ENCODE data around the gene HYAL2.

Gene HYAL2

DNA sequence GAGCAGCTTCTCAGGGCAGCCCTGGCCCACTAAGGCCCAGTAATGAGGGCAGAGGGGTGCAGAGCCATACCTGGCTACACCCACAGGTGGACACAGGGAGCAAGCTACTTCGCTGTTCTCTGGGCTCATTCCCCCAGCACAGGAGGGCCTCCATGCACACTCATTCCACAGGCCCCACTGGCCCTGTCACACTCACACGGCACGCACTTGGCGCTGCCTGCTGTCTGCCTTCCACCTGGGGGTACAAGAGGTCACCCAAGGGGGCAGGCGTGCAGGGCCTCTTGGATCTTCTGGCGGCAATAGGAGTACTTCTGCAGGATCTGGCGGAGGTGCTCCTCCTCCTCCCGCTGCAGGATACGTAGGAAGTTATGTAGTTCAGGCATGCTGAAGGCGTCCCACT is 7.8 kb upstream of the HYAL2 start:
- DNase-seq (ENCODE audit: low read depth in 2 of 2): no peak

DNA sequence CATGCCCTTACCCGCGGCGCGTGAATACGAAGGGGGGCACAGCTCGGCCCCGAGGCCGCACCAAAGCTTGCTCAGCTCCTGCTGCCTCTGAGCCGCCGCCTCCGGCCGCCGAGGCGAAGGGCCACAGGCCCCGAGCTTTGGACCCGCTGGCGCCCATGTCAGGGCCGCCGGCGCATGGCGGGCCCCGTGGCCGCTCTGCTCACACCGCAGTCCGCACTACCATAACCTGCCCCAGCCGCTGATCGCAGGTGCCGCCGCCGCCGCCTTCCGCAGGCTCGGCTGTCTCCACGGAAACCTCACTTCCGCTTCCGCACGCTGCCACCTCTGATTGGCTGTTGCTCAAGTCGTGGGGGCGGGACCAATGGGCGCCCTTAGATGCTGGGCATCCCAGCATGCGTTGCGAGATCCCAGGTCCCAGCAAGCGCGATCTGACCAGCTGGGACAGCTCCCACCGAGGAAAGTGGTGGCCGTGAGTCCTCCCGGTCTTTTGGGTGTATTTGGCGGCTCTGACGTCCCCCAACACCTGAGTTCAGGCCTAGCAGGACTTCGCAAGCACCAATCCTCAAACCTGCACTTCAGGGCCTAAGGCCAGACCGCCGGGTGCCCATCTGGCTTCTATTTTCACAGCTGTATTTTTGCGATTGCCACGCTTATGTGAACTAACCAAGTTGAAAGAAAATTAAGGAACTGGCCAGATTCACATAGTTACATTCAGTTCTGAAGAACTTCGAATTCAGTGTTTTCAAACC is 5.6 kb upstream of the HYAL2 start, which contains the start of gene TUSC2:
Gene TUSC2, minus strand, starts transcription at position 281 of the 749 bp plus-strand sequence. Its CDS starts 124 bp downstream, at position 157.
- DNase-seq (ENCODE audit: low read depth in 2 of 2): peak; percentile 90 to 92

DNA sequence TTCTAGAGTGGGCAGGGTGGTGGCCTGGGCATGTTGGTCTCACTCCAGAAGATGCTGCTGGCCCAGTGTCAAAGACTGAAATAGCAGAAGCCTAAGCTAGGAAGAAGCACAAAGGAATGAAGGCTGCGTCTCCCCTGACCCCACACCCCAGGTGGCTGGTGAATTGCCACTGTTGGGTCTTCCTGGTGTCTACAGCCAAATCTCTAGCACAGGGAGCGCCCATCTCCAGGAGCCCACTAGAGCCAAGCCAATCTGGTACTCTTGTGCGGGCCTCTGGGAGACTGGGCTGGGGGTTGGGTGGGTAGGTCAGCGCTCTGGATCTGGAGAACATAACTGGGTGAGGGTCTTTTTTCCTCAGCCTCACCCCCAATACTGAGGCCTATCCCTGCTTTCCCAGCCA is 4.6 kb upstream of the HYAL2 start:
- no peak for DNase-seq (ENCODE audit: low read depth in 2 of 2)

DNA sequence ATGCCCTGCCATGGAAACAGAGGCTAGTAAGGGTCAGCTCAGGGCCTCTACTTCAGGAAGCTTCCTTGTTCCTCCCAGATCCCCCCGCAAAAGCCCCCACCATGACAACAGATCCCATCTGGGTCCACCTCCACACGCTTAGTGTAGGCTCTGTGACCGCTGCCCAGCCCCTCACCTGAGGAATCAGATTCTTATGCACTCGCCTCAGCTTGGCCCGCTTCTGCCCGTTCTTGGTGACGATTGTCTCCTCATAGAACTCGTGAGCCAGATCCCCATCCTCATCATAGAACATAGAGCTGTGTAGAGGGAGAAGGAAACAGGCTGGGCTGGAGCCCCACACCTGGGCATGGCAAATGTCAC is 3.6 kb upstream of the HYAL2 start:
- DNase-seq (ENCODE audit: low read depth in 2 of 2): no peak

DNA sequence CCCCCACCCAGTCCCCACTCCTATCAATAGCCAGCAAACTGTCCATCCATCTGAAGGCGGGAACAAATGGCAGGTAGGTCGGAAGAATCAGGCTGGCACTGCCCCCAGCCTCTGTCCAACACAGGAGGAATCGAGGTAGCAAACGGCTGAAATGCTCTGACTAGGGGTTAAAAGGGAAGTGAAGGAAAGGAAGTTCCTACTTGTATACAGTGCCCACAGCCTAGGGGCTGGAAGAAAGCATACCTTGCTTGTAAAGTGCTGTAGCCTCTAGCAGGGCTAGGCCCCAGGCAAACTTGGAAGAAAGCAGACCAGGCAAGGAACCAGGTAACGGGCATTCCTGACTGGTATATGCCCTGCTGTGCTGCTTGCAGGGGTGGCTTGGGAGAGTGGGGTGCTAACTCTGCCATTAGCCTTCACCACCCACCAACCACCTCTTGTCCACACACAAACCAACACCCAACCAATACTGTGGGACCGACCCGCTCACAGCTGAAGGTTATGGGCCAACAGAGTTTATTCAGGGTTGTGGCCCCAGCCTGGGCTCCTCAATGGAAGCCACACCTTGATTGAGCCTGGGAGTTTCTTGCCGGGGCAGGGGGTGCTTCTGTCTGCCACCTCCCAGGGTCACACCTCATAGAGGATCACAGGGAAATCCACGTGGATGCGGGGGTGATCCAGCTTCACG is 3.1 kb upstream of the HYAL2 start:
- DNase-seq (ENCODE audit: low read depth in 2 of 2): no peak

DNA sequence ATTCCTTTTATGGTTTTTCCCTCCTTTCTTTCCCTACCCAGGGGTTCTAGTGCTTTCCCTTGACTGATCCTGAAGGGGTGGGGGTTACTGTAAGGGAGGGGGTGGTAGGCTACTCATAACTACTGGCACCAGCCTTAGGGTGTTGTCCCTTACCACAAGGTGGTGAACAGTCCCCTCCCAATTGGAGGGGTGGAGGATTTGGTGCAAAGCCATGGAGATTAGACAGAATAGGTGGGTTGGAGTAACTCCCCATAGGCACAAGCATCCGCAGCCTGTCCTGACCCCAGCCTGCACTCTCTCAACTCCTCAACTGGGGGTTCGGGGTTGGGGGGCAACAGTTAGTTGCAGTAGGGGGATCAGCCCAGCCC is 2.6 kb upstream of the HYAL2 start:
- DNase-seq (ENCODE audit: low read depth in 2 of 2): no peak

DNA sequence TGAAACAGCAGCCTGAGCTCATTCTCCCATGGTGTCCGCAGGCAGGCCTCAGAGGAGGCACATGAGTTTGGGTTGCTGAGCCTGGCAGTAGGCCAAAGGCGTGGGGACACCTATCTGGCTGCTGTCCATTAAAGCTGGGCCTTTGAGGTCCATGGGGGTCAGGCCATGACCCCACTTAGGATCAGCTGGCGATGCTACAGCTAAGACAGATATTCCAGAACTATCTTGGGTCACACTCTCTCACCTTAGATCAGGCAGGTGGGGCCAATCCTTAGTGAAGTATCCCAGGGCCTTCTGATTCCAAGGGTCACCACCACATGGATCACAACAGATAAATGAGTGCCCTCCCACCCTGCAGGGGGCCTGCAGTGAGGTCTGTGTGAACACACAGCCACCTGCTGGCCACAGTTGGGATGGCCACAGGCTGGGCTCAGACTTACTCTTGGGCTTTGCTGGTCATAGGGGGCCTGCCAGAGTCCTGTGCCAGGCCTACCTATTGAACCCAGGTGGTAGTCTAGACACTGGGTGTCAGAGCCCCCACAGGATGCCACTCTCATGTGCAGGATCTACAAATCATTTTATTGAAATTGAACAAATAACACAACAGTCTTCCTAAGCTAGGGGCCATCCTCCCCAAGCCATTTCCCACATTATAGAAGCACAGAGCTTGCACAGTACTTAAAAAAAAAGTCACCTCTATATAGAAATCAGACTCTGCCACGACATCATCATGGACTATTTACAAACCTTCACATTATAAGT is 2.0 kb upstream of the HYAL2 start:
- DNase-seq (ENCODE audit: low read depth in 2 of 2): no peak

DNA sequence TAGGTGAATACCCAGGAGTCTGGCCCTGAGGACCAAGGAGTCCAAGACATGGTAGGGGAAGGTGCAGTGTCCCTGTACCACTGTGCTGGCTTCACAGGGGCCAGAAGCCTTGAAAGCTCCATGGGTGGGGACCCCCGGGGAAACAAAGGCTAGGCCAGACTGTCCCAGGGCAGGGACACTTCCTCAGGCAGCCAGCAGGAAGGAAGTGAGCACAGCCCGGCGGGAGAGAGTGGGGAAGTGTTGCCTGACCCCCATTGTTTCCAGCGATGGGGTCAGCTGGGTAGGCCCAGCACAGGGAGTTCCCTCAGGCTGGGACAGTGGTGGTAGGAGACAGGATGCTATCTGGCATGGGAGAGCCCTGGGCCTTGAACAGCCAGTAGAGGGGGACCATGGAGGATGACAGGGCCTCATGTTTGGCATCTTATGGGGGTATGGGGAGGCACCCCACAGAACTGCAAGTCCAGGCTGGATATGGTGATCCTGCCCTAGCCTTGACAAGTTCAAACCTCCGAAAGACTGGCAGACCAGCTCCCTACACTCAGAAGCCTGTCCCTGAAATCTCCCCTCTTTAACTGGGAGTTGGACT is 1.2 kb upstream of the HYAL2 start:
- no peak for DNase-seq (ENCODE audit: low read depth in 2 of 2)

DNA sequence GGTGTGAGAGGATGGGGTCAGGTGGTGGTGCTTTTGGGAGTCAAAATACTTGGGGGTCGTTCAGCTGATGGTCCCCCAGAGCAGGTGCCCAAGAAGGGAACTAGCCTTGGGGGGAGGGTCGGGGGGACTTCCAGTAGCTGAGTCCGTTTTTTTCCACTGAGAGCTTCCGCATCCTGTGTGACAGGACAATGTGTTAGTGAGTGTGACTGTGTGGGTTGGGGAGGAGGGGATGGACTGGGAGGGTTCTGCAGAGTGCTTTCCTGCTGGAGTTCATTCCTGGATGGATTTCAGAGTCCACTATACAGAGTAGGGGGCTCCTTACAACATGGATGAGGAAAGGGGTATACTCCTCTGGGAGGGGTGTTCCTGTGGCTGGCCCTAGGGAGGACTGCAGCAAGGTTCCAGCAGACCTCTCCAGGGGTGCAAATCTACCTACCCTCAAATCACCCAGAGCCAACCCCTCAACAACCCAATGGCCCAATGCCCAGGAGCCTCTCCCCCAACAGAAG is 601 bp upstream of the HYAL2 start:
- no peak for DNase-seq (ENCODE audit: low read depth in 2 of 2)

DNA sequence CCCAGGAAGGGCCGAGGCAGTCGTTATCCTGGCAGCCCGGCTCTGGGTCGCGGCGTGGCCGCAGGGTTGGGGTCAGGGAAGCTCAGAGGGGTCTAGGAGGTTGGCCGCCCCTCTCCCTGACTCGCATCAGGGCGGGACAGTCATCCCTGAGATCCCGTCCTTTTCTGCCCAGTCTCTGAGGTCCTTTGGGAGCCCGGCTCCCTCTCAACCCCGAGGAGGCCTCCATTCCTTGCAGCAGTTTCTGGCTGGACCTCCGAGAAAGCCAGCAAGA is 495 bp downstream of the HYAL2 start:
- DNase-seq (ENCODE audit: low read depth in 2 of 2): no peak

DNA sequence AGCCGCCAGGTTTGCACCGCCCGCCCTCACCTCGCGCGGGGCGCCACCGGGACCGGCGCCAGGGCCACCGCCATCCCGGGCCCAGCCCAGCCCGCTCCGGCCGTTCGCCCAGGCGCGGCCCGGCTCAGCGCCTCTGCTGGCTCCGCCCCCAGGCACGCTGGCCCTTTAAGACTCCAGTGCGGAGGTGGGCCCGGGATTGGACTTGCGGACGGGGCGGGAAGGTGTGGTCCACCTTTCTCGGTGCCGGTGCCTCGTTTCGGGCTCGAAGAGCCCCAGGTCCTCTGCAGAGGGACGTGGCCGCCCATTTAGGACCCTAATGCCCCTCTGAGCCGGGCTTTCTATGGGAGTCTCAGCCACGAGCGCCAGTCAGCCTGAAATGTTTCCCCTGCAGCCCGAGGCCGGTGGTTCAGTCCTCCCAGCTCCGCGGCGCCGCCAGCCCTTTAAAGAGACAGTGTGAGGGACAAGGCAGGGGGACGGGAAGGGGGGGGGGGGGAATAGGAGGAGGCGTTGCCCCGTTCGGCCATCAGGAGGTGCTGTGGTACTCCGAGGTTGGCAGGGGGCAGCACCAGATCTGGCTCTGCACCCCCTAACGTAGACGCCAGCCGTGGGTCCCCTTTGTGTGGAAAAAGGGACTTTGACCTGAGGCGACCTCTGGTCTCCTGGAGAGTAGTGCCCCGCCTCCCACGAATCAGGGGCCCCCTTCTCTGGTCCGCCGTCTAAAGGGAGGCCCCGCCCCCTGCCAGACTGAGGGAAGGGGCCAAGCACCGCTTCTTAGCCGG is 1.0 kb downstream of the HYAL2 start:
- DNase-seq (ENCODE audit: low read depth in 2 of 2): peak; percentile 66 to 77

DNA sequence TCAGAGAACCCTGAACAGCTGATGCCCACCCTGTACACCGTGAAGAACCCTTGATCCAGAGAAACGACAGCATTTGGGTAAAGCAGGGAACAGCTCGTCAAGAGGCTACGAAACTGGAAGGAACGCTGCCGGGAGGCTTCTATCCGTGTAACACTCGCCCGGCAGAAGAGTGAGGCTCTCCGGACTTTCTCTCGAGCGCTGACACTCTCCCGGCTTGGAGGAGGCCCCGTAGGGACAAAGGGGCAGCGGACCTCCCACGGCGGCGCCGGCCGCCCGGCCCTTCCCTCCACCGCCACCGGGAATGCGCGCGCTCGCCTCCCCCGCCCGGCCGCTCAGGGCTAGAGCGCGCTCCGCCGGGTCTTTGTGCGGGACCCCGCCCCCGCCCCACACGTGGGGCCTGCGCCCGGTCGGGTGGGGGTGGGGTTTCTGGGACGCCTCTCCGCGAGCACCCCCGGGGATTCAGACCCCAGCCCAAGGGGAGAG is 1.7 kb downstream of the HYAL2 start:
- peak in 1 of 2 donors; percentile 67 for DNase-seq (ENCODE audit: low read depth in 2 of 2)

DNA sequence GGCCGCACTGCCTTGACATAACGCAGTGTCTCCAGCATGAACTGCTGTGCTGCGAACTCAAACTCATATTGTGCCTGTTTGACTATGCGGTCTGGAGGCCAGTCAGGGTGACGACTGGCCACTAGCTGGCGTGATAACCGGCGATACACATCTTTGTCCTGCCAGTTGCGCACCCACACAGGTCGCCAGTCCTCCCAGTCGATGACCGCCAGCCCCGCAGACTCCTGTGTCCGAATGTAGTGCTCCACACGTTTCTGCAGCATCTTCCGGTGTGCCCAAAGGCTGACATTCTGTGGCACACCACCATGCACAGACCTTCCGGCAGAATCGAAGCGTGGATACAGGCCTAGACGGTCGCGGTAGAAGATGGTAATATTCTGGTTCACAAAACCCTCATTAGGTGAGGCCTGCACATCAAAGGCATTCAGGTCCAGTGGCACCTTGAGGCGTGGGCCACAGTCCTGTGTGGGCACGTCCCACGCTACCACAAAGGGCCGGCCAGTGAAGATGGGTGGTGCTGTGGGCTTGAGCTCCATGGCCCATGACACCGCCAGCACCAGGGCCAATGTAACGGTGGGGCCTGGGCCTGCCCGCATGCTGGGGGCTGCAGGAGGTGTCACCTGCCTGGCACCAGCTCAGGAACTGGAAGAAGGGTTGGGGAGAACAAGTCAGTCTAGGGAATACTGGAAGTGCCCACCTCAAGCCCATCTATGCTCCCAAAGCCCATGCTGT is 2.5 kb downstream of the HYAL2 start:
- no peak for DNase-seq (ENCODE audit: low read depth in 2 of 2)

DNA sequence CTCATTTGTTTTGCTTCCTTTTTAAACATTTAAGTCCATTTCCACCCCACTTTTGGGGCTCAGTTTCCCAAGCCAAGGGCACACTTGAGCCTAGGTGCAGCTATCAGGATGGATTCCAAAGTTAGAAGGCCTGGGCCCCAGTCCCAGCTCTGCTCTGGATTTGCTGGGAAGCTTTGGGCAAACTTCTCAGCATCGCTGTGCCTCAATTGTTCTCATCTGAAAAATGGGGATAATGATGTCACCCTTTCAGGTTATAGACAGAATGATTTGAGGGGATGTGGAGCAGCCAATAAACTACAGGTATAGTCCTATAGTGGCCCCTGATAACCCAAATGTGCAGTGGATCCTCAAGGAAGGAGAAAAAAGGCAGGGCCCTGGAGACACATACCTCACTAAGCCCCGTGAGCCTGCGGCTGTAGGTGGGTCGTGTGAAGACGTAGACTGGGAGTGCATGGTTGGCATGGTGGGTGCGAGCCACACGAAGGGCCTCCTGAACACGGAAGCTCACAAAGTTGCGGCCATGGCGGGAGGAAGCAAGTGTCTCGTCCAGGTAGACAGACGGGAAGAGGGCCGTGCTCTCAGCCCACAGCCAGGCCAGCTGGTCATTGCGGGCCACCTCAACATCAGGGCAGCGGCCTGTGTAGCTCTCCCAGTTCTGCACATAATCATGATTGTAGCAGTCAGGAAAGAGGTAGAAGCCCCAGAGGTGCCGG is 3.2 kb downstream of the HYAL2 start:
- no peak for DNase-seq (ENCODE audit: low read depth in 2 of 2)

DNA sequence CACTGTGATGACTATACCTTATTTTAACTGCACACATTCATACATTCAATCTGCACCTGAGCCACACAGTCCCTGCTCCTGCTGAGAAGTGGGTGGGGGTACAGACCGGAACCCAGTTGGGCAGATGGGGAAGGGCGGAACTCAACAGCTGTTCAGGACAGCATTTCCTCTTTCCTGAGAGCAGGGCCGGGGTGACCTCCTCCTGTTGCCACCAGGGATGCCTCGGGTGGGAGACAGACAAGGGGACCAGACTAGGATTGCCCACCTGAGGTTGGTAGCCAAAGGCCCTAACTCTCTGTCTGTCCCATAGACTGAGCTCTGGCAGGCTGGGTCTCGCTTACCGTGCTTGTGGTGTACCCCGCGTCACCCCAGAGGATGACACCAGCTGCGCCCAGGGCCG is 3.9 kb downstream of the HYAL2 start:
- no peak for DNase-seq (ENCODE audit: low read depth in 2 of 2)

DNA sequence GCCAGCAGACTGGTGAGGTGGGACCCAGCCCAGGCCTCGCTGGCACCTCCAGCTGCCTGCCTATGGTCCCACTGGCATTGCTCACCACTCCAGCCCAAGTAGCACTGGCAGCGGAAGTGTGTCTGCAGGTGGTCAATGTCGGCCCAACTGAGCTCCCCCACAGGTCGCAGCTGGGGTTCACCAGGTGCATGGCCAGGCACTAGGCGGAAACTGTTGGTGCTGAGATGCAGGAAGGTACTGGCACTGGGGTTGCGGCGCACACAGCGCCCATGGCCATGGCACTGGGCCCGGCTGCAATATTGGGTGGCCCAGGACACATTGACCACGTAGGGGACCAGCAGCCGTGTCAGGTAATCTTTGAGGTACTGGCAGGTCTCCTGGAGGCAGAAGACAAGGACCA is 4.4 kb downstream of the HYAL2 start:
- no peak for DNase-seq (ENCODE audit: low read depth in 2 of 2)

DNA sequence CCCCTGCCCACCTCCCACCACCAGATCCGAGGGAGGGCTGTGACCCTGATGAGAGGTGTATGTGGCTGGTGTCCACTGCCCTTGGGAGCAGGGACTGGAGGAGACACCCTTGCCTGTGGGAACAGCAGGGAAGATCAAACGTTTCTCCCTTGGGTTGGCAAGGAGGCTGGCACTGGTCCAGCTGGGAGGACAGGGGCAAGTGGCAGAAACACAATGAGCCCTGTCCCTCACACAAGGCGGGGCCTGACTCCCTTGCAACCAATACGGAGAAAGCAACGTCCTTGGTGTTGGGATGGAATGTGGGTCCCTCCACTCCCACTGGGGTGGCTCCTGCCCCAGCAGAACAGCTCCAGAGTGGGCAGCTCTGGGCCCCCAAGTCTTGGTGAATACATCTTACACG is 5.2 kb downstream of the HYAL2 start:
- DNase-seq (ENCODE audit: low read depth in 2 of 2): no peak

DNA sequence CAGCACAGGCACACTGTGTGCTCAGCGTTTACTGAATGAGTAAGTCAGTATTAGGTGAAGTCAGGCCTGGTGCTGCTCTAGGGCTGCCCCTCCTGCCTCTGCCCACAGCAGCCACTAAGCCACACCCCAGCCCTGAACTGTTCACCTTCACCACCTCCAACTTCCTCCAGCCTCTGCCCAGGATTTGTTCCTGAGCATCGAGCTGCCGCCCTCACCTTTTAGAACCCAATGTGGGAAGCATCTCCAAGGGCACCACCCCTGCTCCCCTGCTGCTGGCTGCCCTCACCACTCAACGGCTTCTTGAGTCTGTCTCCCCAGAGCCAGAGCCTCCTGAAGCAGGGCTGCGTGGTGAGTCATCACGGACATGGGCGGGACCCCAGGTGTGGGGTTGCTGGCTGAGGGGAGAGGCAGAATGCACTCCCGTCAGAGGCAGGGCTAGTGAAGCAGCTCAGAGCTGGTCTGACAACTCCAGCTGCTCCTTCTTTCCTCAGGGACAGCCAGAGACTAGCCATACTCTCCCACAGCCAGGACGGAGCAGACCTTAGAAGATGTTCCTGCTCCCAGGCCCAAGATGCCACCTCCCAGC is 5.8 kb downstream of the HYAL2 start:
- peak; percentile 66 to 72 for DNase-seq (ENCODE audit: low read depth in 2 of 2)

DNA sequence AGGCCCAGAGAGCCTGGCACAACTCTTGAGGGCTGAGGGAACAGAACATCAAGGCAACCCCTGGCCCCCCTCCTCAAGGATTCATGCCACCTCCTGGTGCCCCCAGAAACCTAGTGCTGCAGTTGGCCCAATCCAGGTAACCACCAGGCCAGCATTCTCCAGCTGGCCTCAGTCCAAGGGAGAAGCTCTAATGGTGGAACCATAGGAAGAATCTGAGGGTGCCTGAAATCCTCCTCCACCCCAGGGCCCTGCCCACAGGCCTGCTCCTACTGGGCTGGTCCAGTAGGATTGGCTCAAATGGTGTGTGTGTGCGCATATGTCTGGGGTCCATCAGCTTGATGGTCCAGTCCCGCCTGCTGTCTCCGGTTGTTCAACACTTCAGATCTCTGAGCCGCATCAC is 7.7 kb downstream of the HYAL2 start:
- DNase-seq (ENCODE audit: low read depth in 2 of 2): no peak

DNA sequence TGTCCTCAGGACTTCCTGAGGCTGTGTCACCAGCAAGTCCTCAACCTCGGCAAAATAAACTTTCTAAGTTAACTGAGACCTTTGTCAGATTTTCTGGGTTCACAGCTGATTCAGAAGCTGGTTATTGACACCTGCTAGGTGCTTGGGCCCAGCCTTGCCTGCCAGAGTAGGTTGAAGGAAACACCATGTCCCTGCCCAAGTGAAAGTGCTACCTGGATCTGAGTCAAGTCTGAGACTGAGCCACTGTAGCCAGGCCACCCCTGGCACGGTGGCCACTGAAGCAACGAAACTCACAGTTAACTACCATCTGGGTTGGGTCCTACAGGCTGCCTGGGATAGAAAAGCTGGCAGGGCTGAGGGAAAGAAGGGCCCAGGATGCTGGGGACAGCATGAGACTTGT is 8.2 kb downstream of the HYAL2 start:
- DNase-seq (ENCODE audit: low read depth in 2 of 2): no peak
